Muscle of arm (tissue), 12 donors: ENCODE data around the gene ZNF814. TPM values are rescaled to one million over a fixed set of nuclear protein-coding genes. Genes with fewer than 3 reads are reported as not detected.
"Not testable (repeated sequence)": the region's sequence is repeated elsewhere in the genome, so short reads cannot be mapped to it uniquely, and the experiment has no call there.

Source experiments
- DNase-seq: peaks from one replicate; pipeline ENCODE4 v3.0.0-alpha.2; 2013
- polyA plus RNA-seq, 12 donors: library from polyadenylated mRNA; unstranded; fragments of 120-200 nt; gene quantifications; one replicate each; pipeline ENCODE4 v1.2.1, GENCODE V29; 2013; ENCODE audit not compliant: insufficient read length in 12 of 12

ZNF814 gene
- polyA plus RNA-seq, 12 donors, result 17.0 to 56.5 (median 27.9) TPM; not detected in 1

GRCh38 chr19:57872450-57872849 is 16.4 kb downstream of the ZNF814 start:
- DNase-seq, result no peak

GRCh38 chr19:57870225-57870624 is 18.6 kb downstream of the ZNF814 start:
- no peak for DNase-seq

GRCh38 chr19:57869655-57870054 is 19.2 kb downstream of the ZNF814 start:
- not testable (repeated sequence) for DNase-seq

GRCh38 chr19:57867868-57868492 is 20.9 kb downstream of the ZNF814 start:
- no peak for DNase-seq

GRCh38 chr19:57862351-57862750 is 26.5 kb downstream of the ZNF814 start:
- DNase-seq, result not testable (repeated sequence)

- not testable (repeated sequence) for DNase-seq
These were observed 34.7 kb downstream of the ZNF814 start for GRCh38 chr19:57854117-57854516.

- DNase-seq, result not testable (repeated sequence)
These were observed 36.8 kb downstream of the ZNF814 start for GRCh38 chr19:57851812-57852603.

- no peak for DNase-seq
These were observed 38.3 kb downstream of the ZNF814 start for GRCh38 chr19:57850553-57851017.

GRCh38 chr19:57849666-57850473 is 39.0 kb downstream of the ZNF814 start, which contains the start of gene ZNF587:
ZNF587 (plus strand) TSS chr19:57849859; CDS start chr19:57850039, 180 bp downstream.
- peak; percentile 78 for DNase-seq

GRCh38 chr19:57849162-57849665 is 39.6 kb downstream of the ZNF814 start:
- not testable (repeated sequence) for DNase-seq

- not testable (repeated sequence) for DNase-seq
These were observed 41.7 kb downstream of the ZNF814 start for GRCh38 chr19:57847164-57847563.

- no peak for DNase-seq
These were observed 47.6 kb downstream of the ZNF814 start for GRCh38 chr19:57841122-57841763.

- not testable (repeated sequence) for DNase-seq
These were observed 50.1 kb downstream of the ZNF814 start for GRCh38 chr19:57838622-57839191.

- not testable (repeated sequence) for DNase-seq
These were observed 51.8 kb downstream of the ZNF814 start for GRCh38 chr19:57836991-57837390.

- DNase-seq, result peak; percentile 43
These were observed 58.7 kb downstream of the ZNF814 start, which contains the start of gene ZNF587B for GRCh38 chr19:57830071-57830602. ZNF587B (plus strand) TSS chr19:57830299; CDS start chr19:57830529, 230 bp downstream.

- no peak for DNase-seq
These were observed 59.5 kb downstream of the ZNF814 start for GRCh38 chr19:57829316-57829715.

- DNase-seq, result no peak
These were observed 63.3 kb downstream of the ZNF814 start for GRCh38 chr19:57825511-57825910.

GRCh38 chr19:57823608-57824007 is 65.2 kb downstream of the ZNF814 start:
- DNase-seq, result not testable (repeated sequence)

GRCh38 chr19:57823155-57823554 is 65.7 kb downstream of the ZNF814 start:
- DNase-seq, result not testable (repeated sequence)

- not testable (repeated sequence) for DNase-seq
These were observed 67.3 kb downstream of the ZNF814 start for GRCh38 chr19:57821501-57821900.
